Right hindlimb (tissue), 1 donor: ENCODE measurements around the gene KIN.
"Not testable (repeated sequence)": the region's sequence is repeated elsewhere in the genome, so short reads cannot be mapped to it uniquely, and the experiment has no call there.

Experiments used
- DNase-seq: peaks from one replicate; pipeline ENCODE4 v3.0.0-alpha.2; 2018

KIN gene

DNA sequence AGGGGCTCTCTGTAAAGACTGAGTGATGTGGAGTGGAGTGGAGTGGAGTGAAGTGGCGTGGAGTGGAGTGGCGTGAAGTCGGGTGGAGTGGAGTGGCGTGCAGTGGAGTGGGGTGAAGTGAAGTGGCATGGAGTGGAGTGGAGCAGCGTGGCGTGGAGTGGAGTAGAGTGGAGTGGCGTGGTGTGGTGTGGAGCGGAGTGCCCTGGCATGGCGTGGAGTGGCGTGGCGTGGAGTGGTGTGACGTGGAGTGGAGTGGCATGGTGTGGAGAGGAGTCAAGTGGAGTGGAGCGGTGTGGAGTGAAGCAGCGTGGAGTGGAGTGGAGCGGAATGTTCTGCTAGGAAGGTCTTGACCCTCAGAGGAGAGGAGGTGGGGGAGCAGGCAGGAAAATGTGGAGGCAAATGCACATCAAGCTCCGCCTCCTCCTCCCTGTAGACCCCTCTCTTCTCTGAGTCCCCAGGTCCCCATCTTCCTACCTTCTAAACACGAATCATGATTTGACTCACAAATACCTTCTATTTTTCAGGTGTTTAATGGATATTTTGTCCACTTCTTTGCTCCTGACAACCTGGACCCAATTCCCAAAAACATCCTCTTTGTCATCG is 64.8 kb downstream of the KIN start:
- DNase-seq = no peak

DNA sequence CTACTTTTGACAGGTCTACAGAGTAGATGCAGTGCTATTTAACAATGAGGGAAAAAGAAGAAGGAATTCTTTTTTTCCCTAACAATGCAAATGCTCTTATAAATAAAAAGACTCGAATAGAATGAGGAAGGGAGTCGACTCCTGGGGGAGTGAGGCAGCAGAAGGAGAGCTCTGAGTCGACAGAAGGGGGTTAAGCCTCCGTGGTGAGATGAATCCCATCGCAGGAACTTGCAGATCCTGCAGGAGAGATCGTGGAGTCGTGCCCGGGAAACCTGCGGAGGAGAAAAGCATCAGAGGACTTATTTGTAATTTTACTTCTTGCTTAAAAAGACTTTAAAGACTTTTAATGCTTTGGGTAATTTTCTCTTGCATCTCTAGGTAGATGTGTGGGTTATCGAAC is 67.3 kb downstream of the KIN start:
- DNase-seq = no peak

DNA sequence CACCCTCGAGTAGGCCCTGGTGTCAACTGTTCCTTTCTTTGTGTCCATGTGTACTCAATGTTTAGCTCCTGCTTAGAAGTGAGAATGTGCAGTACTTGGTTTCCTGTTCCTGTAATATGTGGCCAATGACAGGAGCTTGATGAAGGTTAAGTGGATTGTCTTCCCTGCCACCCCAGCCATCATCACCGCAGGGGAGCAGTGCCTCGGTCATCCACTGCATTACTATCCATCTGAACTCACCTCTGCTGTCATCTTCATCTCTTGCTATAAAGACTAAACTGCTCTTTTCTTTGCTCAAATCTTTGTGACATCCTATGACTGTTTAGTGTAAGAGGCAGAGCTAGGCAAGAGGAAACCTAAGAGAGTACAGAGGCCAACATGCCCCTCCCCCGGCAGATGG is 69.1 kb downstream of the KIN start:
- no peak for DNase-seq

DNA sequence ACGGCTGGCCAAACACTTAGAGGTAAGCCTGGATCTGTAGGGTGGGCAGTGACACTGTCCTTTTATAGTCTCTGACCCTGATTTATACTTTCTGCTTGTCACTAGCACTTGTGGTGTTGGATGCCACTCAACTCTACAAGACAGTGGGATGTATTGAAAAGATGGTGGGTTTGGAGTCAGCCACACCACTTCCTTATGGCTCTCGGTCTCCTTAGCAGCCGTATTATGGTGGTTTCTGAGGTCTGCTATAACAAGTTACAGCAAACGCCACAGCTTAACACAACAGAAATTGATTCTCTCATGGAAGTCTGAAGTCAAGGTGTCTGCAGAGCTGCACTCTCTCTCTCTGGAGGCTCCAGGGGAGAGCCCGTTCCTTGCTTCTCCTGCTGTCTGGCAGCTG is 70.0 kb downstream of the KIN start:
- no peak for DNase-seq

DNA sequence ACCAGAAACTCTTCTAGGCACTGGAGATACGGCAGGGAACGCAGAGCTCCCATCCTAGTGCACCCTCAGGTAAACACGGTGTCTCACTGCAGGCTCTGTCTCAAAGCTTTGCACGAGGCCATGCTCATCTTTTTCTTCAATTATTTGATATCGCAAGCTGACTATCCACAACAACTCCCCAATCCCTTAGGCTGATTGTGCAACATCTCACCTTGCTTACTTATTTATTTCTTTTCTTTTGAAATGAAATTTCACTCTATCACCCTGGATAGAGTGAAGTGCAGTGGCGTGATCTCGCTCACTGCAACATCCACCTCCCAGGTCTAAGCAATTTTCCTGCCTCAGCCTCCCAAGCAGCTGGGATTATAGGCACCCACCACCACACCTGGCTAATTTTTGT is 72.3 kb downstream of the KIN start:
- no peak for DNase-seq

DNA sequence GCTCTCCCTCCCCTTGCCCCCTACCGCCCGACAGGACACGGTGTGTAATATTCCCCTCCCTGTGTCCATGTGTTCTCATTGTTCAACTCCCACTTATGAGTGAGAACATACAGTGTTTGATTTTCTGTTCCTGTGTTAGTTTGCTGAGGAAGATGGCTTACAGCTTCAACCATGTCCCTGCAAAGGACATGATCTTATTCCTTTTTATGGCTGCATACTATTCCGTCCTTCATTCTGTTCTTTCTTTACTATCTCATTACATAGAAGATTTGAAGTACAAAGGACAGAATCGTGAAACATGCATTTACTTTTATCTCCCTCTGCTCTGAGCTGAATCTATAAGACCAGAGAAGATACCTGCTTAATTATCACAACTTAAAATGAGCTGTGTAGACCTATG is 76.7 kb downstream of the KIN start:
- not testable (repeated sequence) for DNase-seq

DNA sequence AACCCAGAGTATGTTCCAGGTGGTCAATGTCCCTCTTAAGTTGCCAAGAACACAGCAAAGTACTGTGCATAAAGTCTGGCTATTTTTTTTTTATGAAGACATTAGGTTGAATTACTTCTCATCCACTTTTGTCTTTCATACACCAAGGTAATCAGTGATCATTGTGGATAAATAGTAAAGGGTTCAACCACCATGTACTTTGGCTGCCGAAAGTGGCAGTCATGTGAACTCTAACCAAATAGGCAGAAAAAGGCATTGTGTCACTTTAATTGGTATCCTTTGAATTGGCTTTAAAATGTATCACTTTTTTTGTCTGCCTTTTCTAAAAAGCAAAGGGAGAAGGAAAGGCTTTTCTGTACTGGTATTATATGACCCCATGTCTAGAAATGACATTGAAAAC is 77.3 kb downstream of the KIN start:
- no peak for DNase-seq

DNA sequence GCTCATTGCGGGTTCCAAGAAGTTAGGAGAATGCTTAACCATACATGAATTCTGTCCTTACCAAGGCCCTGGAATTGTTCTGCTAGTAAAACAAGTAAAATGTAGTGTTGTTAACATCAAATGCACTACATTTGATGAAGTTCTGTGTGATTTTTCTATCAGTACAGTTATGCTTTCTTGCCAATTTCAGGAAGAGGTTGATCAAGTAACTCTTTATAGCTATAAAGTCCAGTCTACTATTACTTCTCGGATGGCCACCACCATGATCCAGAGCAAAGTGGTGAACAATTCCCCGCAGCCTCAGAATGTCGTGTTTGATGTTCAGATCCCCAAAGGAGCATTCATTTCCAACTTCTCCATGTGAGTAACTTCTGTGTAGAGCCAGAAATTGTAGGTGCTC is 79.0 kb downstream of the KIN start:
- no peak for DNase-seq

DNA sequence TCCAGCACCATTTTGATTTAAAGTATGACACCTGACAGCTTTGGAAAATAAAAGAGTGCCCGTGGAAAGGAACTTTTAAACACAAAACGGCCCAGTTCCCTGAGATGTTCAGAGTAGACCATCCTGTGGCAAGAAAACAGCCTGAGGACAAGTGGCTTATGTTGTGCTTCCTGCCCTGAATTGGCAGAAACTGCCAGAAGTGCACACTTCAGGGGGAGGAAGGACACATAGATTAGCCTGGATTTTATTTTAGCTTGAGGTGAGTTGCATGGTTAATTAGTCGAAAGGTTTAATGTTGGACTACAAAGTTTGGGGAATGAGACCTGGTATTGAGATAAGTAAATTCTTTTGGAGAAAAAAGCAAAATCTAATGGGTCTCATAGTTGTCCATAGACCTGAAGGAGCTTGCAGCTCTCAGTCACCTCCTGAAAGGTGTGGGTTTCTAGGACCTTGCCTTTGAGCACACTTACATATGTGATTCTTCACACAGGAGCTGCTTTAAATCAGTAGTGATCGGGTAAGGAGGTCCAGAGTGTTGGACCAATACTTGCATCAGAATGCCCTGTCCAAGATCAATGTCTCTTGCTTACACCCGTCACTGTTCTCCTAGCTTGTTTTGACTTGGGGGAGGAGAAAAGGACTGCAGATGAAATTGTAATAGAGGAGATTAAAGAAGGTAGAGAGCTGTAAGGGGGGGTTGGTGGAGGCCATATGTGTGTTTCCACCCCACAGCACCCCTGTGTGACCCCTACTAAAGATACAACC is 79.8 kb downstream of the KIN start:
- no peak for DNase-seq

DNA sequence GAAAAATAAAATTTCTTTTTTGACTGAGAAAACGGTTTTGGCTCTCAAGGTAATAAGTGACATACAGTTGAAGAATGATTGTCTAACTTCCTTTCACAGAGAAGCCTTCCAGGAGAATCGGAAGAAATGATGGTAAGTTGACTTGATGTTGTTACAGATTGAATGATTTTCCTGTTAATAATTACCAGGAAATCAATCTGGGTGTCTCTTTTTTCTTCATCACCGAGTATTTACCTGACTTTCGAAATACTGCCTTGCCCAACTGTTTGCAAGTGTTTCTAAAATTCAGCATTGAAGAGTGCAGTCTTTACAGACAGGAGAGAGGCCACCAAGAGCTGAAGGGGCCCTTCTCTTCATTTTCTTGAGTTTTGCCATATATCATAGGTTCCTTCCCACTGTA is 80.7 kb downstream of the KIN start:
- DNase-seq = no peak

DNA sequence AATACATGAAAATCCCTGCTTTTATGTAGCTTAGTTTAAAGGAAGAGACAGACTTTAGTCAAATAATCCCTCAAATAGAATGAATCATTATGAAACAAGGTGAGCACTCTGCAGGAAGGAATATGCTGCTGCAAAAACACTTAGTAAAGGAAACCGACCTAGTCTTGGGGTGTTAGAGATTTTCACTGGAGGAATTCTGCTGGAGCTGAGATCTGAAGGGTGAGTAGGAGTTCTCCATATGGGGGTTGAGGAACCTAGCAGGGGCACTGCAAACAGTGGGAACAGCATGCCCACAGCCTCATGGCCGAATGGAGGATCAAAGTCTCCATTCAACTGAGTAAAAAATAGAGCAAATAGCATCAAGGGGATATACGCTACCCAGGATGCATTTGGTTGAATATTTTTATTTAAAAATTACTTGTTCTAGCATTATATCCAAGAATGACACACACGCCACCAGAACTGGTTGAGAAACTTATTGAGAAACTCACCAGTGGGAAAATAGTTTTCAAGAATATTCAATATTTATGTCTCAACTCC is 81.2 kb downstream of the KIN start:
- no peak for DNase-seq

DNA sequence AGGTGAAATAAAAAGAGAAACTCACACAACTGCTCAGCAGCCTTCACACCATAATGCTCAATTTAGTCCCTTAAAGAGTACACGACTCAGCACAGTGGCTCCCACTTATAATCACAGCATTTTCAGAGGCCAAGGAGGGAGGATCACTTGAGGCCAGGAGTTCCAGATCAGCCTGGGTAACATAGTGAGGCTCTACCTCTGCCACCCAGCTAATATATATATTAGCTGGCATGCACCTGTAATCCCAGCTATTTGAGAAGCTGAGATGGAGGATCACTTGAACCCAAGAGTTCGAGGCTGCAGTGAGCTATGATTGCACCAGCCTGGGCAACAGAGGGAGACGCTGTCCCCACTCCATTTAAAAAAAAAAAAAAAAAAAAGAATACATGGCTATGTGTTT is 82.5 kb downstream of the KIN start:
- DNase-seq = no peak

DNA sequence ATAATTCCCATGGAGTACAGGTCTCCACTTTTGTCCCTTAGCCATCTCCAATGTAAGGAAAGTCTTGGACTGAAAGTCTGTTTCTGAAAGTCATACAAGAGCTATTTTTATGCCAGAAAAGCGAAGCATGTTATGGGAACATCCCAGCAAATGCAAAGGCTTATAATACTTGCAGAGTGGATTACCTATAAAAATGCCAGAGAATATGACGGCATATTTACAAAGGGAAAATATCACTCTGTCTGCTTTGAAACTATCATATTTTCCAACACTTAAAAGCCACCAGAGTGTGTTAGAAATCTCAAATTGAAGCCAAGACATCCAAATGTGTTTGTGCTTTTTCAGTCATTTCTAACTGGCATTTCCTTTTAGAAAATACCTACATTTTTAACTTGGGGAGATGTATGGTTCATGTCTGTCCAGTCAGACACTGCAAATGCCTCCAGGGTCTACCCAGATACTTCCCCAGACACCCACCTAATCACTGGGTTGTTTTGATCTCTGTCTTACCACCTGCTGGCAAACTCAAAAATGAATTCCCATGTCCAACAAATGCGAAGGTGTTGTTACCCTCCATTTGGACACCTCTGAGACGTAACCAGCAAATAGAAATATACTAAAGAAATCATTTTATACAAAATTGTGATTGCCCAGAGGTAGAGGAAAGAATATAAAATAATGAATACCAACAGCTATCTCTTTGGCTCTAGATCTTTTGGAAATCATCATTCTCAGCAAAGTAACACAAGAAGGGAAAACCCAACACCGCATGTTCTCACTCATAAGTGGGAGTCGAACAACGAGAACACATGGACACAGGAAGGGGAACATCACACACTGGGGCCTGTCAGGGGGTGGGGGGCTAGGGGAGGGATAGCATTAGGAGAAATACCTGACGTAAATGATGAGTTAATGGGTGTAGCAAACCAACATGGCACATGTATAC is 83.4 kb downstream of the KIN start:
- DNase-seq = no peak

DNA sequence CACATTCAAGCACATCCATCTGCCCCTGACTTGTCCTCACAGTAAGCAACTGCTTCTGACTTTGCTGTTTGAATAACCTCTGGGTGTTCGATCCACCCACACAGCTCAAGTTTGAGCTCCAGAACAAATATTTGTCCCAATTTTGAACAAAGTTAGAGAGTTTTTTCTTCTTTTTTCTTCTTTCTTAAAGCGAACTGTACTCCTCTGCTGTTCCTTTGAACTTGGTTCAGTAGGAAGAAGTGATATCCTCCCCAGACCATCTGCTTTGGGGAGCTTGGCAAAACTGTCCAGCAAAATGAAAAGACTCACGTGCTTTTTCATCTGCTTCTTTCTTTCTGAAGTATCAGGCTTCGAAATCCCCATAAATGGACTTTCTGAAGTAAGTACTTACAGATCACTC is 84.7 kb downstream of the KIN start, which contains the start of gene ITIH2:
Gene ITIH2 (plus strand): TSS at position 177 of the 400 bp plus-strand sequence. CDS start 119 bp downstream, at position 296.
- DNase-seq = no peak

DNA sequence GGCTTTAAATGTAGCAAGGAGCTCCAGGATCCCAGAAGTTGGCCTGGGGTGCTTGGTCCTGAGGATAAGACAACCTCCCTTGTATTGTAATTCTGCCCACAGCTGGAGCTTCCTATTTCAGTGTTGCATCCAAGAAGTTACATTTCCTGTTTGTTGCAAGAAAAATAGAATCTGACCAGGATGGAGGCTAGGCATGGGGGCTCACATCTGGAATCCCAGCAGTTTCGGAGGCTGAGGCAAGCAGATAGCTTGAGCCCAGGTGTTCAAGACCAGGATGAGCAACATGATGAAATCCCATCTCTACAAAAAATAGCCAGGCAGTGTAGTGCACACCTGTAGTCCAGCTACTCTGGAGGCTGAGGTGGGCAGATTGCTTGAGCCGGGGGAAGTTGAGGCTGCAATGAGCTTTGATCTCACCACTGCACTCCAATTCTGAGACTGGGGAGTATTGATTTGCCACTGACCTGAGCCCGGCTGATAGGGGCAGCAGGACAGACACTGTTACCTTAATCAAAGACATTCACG is 85.4 kb downstream of the KIN start:
- DNase-seq = no peak

DNA sequence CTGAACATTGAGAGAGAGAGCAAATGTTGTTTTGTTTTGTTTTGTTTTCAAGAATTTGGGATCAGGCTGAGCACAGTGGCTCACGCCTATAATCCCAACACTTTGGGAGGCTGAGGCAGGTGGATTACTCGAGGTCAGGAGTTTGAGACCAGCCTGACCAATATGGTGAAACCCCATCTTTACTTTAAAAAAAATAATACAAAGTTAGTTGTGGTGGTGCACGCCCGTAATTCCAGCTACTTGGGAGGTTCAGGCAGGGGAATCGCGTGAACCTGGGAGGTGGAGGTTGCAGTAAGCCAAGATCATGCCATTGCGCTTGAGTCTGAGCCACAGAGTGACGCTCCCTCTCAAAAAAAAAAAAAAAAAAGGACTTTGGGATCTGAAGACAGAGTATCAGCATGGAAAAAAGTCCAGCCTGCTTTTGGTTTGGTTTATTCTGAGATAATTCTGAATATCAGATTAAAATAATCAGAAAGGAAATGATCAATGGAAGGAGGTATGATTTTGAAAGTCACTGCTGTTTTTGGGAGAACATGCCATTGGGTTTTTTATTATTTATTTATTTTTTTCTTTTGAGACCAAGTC is 86.5 kb downstream of the KIN start:
- DNase-seq = no peak
